Measurements from ENCODE around the gene BCAR1.
"Not testable (repeated sequence)": the region's sequence is repeated elsewhere in the genome, so short reads cannot be mapped to it uniquely, and the experiment has no call there.

The BCAR1 gene

GRCh38 chr16:75251280-75252048 lies at the start of gene BCAR1:
BCAR1 (minus strand) TSS chr16:75251624; CDS start chr16:75251482, 142 bp downstream.
- peak; percentile 49 for DNase-seq

- no peak for DNase-seq
Observed at GRCh38 chr16:75298267-75298666, 46.8 kb upstream of the BCAR1 start.

GRCh38 chr16:75296606-75297005 lies 45.2 kb upstream of the BCAR1 start:
- no peak for DNase-seq

GRCh38 chr16:75294773-75295459 lies 43.5 kb upstream of the BCAR1 start:
- no peak for DNase-seq

- no peak for DNase-seq
Observed at GRCh38 chr16:75293772-75294171, 42.3 kb upstream of the BCAR1 start.

- DNase-seq = no peak
Observed at GRCh38 chr16:75293173-75293572, 41.7 kb upstream of the BCAR1 start.

- no peak for DNase-seq
Observed at GRCh38 chr16:75292691-75293090, 41.3 kb upstream of the BCAR1 start.

GRCh38 chr16:75289189-75289588 lies 37.8 kb upstream of the BCAR1 start:
- DNase-seq = no peak

- DNase-seq = no peak
Observed at GRCh38 chr16:75288596-75289120, 37.2 kb upstream of the BCAR1 start.

- no peak for DNase-seq
Observed at GRCh38 chr16:75288181-75288580, 36.8 kb upstream of the BCAR1 start.

GRCh38 chr16:75287708-75288107 lies 36.3 kb upstream of the BCAR1 start:
- DNase-seq = no peak

GRCh38 chr16:75286389-75286788 lies 35.0 kb upstream of the BCAR1 start:
- DNase-seq = no peak

GRCh38 chr16:75282466-75283281 lies 31.2 kb upstream of the BCAR1 start:
- no peak for DNase-seq

- DNase-seq = no peak
Observed at GRCh38 chr16:75281826-75282225, 30.4 kb upstream of the BCAR1 start.

- not testable (repeated sequence) for DNase-seq
Observed at GRCh38 chr16:75281009-75281408, 29.6 kb upstream of the BCAR1 start.

GRCh38 chr16:75280331-75280804 lies 28.9 kb upstream of the BCAR1 start:
- DNase-seq = no peak

- DNase-seq = no peak
Observed at GRCh38 chr16:75279305-75279704, 27.9 kb upstream of the BCAR1 start.

- no peak for DNase-seq
Observed at GRCh38 chr16:75273054-75273925, 21.9 kb upstream of the BCAR1 start.

- DNase-seq = not testable (repeated sequence)
Observed at GRCh38 chr16:75272629-75273028, 21.2 kb upstream of the BCAR1 start.

GRCh38 chr16:75272097-75272551 lies 20.7 kb upstream of the BCAR1 start:
- DNase-seq = no peak

GRCh38 chr16:75271441-75272096 lies 20.1 kb upstream of the BCAR1 start:
- DNase-seq = no peak

All from NCI-H510A treated with DMSO at 0.1 percent for 48 hours (cell line).